Right atrium auricular region (tissue), 2 donors: ENCODE data around the gene CECR2. TPM values are rescaled to one million over a fixed set of nuclear protein-coding genes. Genes with fewer than 3 reads are reported as not detected.

ENCODE experiments used
- DNase-seq: peaks from one replicate; pipeline ENCODE4 v3.0.0-alpha.2; 2019; ENCODE audit warnings: low spot score
- H3K27ac ChIP-seq, 2 donors: fragments of 200-600 bp; sonication (generic); 1 replicate in 1 of 2; 2 replicates in 1 of 2; pipeline ENCODE4 v1.5.1; 2016 to 2019
- H3K27me3 ChIP-seq, 2 donors: fragments of 200-600 bp; sonication (generic); one replicate each; pipeline versions ENCODE4 v1.5.1 to v1.6.0; 2017 to 2019
- H3K36me3 ChIP-seq: fragments of 200-600 bp; sonication (generic); one replicate; pipeline ENCODE4 v1.5.1; 2016
- H3K4me1 ChIP-seq, 2 donors: fragments of 200-600 bp; sonication (generic); one replicate each; pipeline versions ENCODE4 v1.5.1 to v1.6.0; 2017 to 2019
- H3K4me3 ChIP-seq, 2 donors: fragments of 200-600 bp; sonication (generic); 1 replicate in 1 of 2; 2 replicates in 1 of 2; pipeline ENCODE4 v1.5.1; 2017 to 2019; ENCODE audit warnings: mild to moderate bottlenecking in 1 of 2, moderate library complexity in 1 of 2
- H3K9me3 ChIP-seq, 2 donors: fragments of 200-600 bp; sonication (generic); one replicate each; pipeline ENCODE4 v1.5.1; 2019
- total RNA-seq, 2 donors: library from RNA; depleted of rRNA; stranded (reverse); fragments of >200 nt; gene quantifications; one replicate each; pipeline ENCODE4 v1.1.0, GENCODE V29; 2016
- TF ChIP-seq, protein P1 (sequence below), 2 donors: fragments of 200-600 bp; sonication (generic); IDR thresholded peaks; one replicate each; pipeline ENCODE4 v1.5.1; 2019; ENCODE audit warnings: antibody characterized with exemption in 2 of 2

The CECR2 gene
- total RNA-seq, 2 donors from 2014 or later: 4.0 to 4.8 TPM

DNA sequence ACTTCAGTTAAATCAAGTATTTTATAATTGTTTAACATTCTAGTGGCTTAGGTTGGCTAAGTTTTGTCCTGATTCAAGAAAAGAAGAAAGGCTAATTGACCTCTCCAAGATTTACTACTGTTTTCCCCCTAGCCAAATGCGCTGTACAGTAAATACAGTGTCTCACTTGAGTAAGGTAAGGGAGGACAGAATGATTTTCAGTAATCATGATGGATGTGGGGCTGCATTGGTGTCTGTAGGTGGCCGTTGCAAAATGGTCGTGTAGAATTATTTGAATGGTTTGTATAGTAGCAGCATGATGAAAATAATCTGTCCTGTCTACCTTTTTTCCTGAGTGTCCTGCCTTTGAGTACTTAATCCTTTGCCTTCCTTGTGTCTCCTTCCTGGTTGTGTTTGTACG lies 4.6 kb downstream of the CECR2 start:
- H3K27me3 ChIP-seq: no peaks in the 10 kb centered on the region
- no peak for DNase-seq
- peaks cover 0 to 13% of the 10 kb centered on the region in 2 donors for H3K4me1 ChIP-seq
- H3K9me3 ChIP-seq: no peaks in the 10 kb centered on the region
- H3K27ac ChIP-seq: no peak overlapping the region
- H3K4me3 ChIP-seq: no peak overlapping the region
- TF ChIP-seq, protein P1, sequence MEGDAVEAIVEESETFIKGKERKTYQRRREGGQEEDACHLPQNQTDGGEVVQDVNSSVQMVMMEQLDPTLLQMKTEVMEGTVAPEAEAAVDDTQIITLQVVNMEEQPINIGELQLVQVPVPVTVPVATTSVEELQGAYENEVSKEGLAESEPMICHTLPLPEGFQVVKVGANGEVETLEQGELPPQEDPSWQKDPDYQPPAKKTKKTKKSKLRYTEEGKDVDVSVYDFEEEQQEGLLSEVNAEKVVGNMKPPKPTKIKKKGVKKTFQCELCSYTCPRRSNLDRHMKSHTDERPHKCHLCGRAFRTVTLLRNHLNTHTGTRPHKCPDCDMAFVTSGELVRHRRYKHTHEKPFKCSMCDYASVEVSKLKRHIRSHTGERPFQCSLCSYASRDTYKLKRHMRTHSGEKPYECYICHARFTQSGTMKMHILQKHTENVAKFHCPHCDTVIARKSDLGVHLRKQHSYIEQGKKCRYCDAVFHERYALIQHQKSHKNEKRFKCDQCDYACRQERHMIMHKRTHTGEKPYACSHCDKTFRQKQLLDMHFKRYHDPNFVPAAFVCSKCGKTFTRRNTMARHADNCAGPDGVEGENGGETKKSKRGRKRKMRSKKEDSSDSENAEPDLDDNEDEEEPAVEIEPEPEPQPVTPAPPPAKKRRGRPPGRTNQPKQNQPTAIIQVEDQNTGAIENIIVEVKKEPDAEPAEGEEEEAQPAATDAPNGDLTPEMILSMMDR (IDR thresholded peaks at IDR 0.05): no peak
- H3K36me3 ChIP-seq: no peaks in the 10 kb centered on the region

DNA sequence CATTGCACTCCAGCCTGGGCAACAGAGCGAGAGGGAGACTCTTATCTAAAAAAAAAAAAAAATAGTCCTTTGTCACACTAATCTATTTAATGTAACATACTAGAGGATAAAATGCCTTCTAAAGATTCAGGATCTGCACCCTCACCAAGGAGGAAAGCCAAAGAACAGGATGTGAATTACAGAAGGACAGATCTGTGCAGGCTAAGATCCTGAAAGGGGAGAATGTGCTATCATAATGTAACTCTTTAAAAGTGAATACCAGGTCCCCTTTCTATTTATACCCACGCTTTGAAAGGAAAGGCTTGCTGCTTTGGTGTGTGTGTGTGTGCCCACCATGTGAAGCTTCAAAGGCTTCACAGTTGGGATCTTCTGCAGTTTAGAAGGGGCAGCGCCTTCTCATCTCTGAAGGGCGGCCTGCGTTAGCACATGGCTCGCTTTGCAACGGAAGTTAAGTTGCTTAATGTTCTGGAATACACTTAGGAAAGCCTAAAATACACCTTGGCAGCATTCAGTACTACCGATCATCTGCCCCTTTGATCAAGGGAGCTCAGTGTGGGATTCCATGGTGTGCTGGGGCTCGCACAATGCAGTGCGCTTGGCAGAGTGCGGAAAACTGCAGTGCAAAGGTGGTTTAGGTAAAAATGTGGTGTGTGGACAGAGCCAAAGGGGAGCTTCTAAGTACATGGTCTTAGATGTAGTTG lies 6.8 kb downstream of the CECR2 start:
- Histone ChIP-seq H3K27ac (peak overlapping the region; percentile 3 to 46), H3K9me3 (no peaks in the 10 kb centered on the region), H3K4me1 (peaks cover 0 to 33% of the 10 kb centered on the region in 2 donors), H3K4me3 (no peak overlapping the region), H3K27me3 (no peaks in the 10 kb centered on the region), H3K36me3 (no peaks in the 10 kb centered on the region)
- no peak for DNase-seq
- TF ChIP-seq, protein P1 (IDR thresholded peaks at IDR 0.05): no peak

DNA sequence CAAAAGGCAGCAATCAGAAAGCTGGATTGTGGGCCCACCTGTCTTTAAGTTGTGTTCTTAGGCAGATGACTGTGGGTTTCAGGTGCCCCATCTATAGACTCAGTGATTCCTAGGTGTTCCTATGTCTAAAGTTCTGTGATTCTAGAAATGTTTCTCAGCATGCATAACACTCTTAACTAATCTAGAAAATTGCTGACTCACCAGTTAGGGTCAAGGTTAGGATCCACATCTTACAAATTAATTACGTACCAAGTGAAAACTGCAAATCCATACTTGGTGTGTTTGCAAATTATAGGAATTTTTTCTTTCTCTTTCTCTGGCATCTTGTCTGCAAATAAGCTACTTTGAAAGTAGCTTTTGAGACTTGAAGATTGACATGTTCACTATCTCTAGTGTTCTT lies 7.7 kb downstream of the CECR2 start:
- TF ChIP-seq, protein P1 (IDR thresholded peaks at IDR 0.05): no peak
- Histone ChIP-seq H3K27ac (no peak overlapping the region), H3K27me3 (no peaks in the 10 kb centered on the region), H3K9me3 (no peaks in the 10 kb centered on the region), H3K4me3 (no peak overlapping the region), H3K36me3 (no peaks in the 10 kb centered on the region), H3K4me1 (peaks cover 0 to 37% of the 10 kb centered on the region in 2 donors)
- DNase-seq: no peak

DNA sequence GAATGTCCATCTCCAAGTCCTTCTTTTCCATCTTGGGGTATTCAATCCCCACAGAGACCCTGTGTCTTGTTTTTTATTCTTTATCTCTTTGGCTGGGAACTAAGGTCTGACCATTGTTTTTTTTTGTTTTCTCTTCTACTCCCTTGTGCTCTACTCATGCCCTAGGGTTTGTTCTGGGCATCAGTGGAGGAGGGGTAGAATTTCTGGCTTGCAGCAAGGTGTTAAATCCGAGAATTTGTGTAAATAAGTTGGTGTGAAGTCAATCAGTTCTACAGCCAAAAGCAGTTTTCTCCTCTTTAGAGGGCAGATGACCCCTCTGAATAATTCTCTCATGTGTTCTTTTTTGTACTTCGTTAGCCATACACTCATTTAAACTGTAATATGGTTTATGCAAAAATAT lies 10.7 kb downstream of the CECR2 start:
- peak overlapping the region; percentile 53 to 79 for H3K27ac ChIP-seq

DNA sequence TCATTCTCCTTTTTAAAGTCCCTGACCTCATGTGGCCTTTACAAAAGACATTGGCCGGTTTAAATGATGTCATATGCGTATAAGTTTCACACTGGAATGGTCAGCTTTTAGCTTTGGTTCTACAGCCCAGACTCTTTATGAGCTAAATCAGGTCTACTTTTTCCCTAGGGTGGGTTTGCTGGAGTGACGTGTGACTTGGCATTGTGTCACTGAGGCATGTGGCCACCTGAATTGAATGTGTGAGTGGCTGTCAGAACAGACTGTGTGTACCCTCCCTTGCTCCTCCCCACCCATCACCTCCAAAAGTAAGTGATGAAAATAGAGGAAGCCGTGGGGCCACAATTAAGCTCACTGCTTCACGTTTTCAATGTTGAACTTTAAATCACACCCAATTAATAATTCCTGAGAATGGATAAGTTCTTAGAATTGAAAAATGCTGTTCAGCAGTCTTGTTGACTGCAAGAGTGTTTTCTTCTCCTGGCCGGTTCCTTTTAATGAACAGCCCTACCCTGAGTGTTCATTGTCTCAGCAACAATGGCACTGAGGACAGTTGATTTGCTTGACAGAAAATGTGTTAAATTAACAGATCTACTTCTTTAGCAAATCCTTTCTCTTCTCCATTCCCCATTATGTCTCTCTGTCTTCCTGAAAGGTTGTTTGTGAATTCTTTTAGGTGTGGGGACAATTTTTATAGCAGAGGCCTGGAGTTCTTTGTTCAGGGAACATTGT lies 11.3 kb downstream of the CECR2 start:
- Histone ChIP-seq H3K27me3 (no peaks in the 10 kb centered on the region), H3K4me3 (no peak overlapping the region), H3K4me1 (peaks cover 0 to 35% of the 10 kb centered on the region in 2 donors), H3K27ac (peak overlapping the region; percentile 53 to 79), H3K9me3 (peaks cover 0 to 11% of the 10 kb centered on the region in 2 donors), H3K36me3 (no peaks in the 10 kb centered on the region)
- TF ChIP-seq, protein P1 (IDR thresholded peaks at IDR 0.05): no peak
- no peak for DNase-seq

More for the DNA sequence above, 10.7 kb downstream of the CECR2 start:
- Histone ChIP-seq H3K4me3 (no peak overlapping the region), H3K27me3 (no peaks in the 10 kb centered on the region), H3K36me3 (no peaks in the 10 kb centered on the region), H3K9me3 (peaks cover 0 to 10% of the 10 kb centered on the region in 2 donors), H3K4me1 (peaks cover 0 to 37% of the 10 kb centered on the region in 2 donors)
- DNase-seq: no peak
- TF ChIP-seq, protein P1 (IDR thresholded peaks at IDR 0.05): no peak
